HL-60 (cell line): ENCODE measurements around the gene PLEKHN1.

Experiments
- CTCF ChIP-seq: IDR thresholded peaks from one replicate; pipeline ENCODE4 v1.5.1; 2011; ENCODE audit warnings: low read length, control low read depth, inconsistent platforms; ENCODE audit not compliant: insufficient read depth
- SPI1 ChIP-seq: IDR thresholded peaks from 2 replicates; pipeline ENCODE4 v1.6.1; 2012; ENCODE audit warnings: low read depth, mild to moderate bottlenecking, borderline replicate concordance

- TF ChIP-seq CTCF (no peak), SPI1 (peak; percentile 25; the same call in 1 of the 2 replicates)
These were observed 10.8 kb upstream of the PLEKHN1 start for GRCh38 chr1:955474-955873.
